Naive thymus-derived CD8-positive, alpha-beta T cell (primary cell): Measurements from ENCODE around the gene LPCAT4. TPM values are rescaled to one million over a fixed set of nuclear protein-coding genes. Genes with fewer than 3 reads are reported as not detected.

Experiments used
- microRNA-seq: library from miRNA; unstranded; fragments of <30 nt; microRNA quantifications from one replicate; pipeline ENCODE4 v1.2.0, GENCODE V29; 2022; ENCODE audit warnings: borderline microRNAs expressed
- polyA plus RNA-seq, 3 donors: library from polyadenylated mRNA; unstranded; fragments of 300-500 nt; fragmentation: Illumina TruSeq; gene quantifications; one replicate each; pipeline ENCODE4 v1.2.3, GENCODE V29; 2021
- total RNA-seq, 8 experiments: library from RNA in 2 of 8; stranded (reverse) in 2 of 8; gene quantifications; one replicate each; pipeline ENCODE4 v1.2.3 and lab custom pipeline; 2021 to 2026

Gene LPCAT4
- total and polyA plus RNA-seq, 5 experiments from 2014 or later: 5.3 to 66.3 (median 10.4) TPM

Small RNA genes lying within 50 kb of the gene (microRNA-seq; reads per million reads assigned to microRNA genes)
- gene MIR1233-1: not detected

Other genes starting within 250 kb of the LPCAT4 start
- gene KATNBL1, start 157.1 kb downstream of the LPCAT4 start, total RNA-seq: 10 to 100 TPM; 33.8 to 38.8 TPM
- 10 to 100 TPM; 24.6 to 38.7 (median 34.3) TPM for gene KATNBL1, start 157.1 kb downstream of the LPCAT4 start, polyA plus RNA-seq
- 10 to 100 TPM; 79.9 to 83.2 TPM for gene EMC4, start 142.2 kb downstream of the LPCAT4 start, total RNA-seq
- gene EMC4, start 142.2 kb downstream of the LPCAT4 start, polyA plus RNA-seq: 100 to 1,000 TPM; 171 to 182 (median 173) TPM
- 100 to 1,000 TPM; 130 to 138 TPM for gene SLC12A6, start 29.4 kb downstream of the LPCAT4 start, total RNA-seq
- gene SLC12A6, start 29.4 kb downstream of the LPCAT4 start, polyA plus RNA-seq: 10 to 100 TPM in 1 of 3 donors, 1 to 10 TPM in 2; 4.0 to 13.3 (median 7.3) TPM
- gene NOP10, start 24.1 kb downstream of the LPCAT4 start, total RNA-seq: 10 to 100 TPM; 61.7 to 64.4 TPM
- 100 to 1,000 TPM; 239 to 320 (median 257) TPM for gene NOP10, start 24.1 kb downstream of the LPCAT4 start, polyA plus RNA-seq
- not detected for gene NUTM1, start 23.9 kb downstream of the LPCAT4 start, total RNA-seq
- not detected for gene NUTM1, start 23.9 kb downstream of the LPCAT4 start, polyA plus RNA-seq
- 100 to 1,000 TPM; 242 to 250 TPM for gene GOLGA8A, start 70.6 kb upstream of the LPCAT4 start, total RNA-seq
- gene GOLGA8A, start 70.6 kb upstream of the LPCAT4 start, polyA plus RNA-seq: 1 to 10 TPM; 1.5 to 2.0 (median 1.9) TPM
- gene GOLGA8B, start 216.5 kb upstream of the LPCAT4 start, total RNA-seq: 100 to 1,000 TPM; 351 to 378 TPM
- gene GOLGA8B, start 216.5 kb upstream of the LPCAT4 start, polyA plus RNA-seq: 1 to 10 TPM; 4.3 to 5.8 (median 4.7) TPM